ENCODE data around the gene PAPOLB. TPM values are rescaled to one million over a fixed set of nuclear protein-coding genes. Genes with fewer than 3 reads are reported as not detected.

Gene PAPOLB
- total RNA-seq, 2 donors from 2014 or later: 0.68 to 1.1 TPM

DNA sequence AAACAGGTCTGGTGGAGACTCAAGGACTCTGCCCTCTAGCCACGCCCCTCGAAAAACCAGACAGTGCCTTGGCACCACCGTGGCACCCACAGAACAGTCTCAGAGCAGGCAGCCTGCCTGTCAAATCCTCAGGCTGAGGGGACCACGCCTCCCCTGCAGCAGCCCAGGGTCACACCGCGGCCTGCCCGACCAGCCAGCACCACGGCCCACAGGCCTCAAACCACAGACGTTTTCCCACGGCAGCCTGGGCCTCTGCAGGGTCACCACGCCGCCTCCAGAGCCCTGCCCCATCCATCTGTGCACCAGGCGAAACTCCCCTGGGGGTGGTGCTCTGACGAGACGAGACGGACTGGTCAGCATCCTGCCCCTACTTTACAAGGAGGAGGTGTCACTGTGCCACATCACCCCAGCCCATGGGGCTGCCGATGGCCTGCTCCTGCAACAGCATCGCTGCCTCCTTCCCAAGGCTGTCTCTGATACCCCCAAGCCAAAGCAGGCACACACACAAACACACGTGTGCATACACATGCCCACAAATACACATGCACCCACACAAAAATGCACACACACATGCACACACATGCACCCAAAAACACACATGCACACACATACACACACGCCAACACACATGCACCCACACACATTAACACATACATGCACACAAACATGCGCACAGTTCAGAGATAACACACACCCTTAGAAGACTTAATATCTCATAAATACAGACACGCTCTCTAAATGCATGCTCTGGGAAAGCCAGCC is 24.6 kb downstream of the PAPOLB start:
- ATAC-seq (ENCODE audit: insufficient number of reproducible peaks, low FRiP score, low read depth): no peak
- no peak for DNase-seq (ENCODE audit: low spot score)

DNA sequence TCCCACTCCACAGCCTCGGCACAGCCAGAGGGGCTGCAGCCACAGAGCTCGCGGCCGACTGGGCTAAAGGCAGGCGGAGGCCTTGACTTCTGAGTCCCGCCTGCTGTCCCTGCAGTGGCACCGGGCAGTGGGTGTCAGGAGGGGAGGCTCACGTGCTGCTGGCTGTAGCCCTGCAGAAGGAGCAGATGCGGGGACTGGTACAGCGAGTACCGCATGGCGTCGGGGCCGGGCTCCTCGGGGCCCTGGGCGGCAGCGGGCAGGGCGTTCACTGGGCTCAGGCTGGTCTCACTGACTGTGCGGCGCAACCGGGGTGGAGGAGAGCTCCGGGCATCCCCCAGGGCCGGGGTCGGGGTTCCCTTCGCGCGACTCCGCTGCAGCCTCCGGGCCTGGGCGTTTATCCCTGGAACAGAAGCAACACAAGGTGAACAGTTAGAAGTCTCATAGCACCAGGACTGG is 25.6 kb downstream of the PAPOLB start:
- no peaks in the 10 kb centered on the region for H3K9me3 ChIP-seq
- no peaks in the 10 kb centered on the region for H3K27me3 ChIP-seq (replicated peaks; ENCODE audit: insufficient read depth)
- no peak overlapping the region for H3K4me3 ChIP-seq
- no peak for ATAC-seq (ENCODE audit: insufficient number of reproducible peaks, low FRiP score, low read depth)
- no peak overlapping the region for H3K27ac ChIP-seq
- DNase-seq (ENCODE audit: low spot score): no peak
- H3K36me3 ChIP-seq: no peaks in the 10 kb centered on the region
- TF ChIP-seq, protein P1, sequence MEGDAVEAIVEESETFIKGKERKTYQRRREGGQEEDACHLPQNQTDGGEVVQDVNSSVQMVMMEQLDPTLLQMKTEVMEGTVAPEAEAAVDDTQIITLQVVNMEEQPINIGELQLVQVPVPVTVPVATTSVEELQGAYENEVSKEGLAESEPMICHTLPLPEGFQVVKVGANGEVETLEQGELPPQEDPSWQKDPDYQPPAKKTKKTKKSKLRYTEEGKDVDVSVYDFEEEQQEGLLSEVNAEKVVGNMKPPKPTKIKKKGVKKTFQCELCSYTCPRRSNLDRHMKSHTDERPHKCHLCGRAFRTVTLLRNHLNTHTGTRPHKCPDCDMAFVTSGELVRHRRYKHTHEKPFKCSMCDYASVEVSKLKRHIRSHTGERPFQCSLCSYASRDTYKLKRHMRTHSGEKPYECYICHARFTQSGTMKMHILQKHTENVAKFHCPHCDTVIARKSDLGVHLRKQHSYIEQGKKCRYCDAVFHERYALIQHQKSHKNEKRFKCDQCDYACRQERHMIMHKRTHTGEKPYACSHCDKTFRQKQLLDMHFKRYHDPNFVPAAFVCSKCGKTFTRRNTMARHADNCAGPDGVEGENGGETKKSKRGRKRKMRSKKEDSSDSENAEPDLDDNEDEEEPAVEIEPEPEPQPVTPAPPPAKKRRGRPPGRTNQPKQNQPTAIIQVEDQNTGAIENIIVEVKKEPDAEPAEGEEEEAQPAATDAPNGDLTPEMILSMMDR (IDR thresholded peaks at IDR 0.05): no peak
- no peaks in the 10 kb centered on the region for H3K4me1 ChIP-seq (ENCODE audit: control insufficient read depth in 1 of 2, low read depth in 2 of 2)

More for the DNA sequence above, 24.6 kb downstream of the PAPOLB start:
- Histone ChIP-seq H3K4me3 (no peak overlapping the region), H3K4me1 (ENCODE audit: control insufficient read depth in 1 of 2, low read depth in 2 of 2) (no peaks in the 10 kb centered on the region), H3K27ac (no peak overlapping the region), H3K27me3 (replicated peaks; ENCODE audit: insufficient read depth) (no peaks in the 10 kb centered on the region), H3K9me3 (no peaks in the 10 kb centered on the region), H3K36me3 (no peaks in the 10 kb centered on the region)
- TF ChIP-seq, protein P1 (IDR thresholded peaks at IDR 0.05): no peak

DNA sequence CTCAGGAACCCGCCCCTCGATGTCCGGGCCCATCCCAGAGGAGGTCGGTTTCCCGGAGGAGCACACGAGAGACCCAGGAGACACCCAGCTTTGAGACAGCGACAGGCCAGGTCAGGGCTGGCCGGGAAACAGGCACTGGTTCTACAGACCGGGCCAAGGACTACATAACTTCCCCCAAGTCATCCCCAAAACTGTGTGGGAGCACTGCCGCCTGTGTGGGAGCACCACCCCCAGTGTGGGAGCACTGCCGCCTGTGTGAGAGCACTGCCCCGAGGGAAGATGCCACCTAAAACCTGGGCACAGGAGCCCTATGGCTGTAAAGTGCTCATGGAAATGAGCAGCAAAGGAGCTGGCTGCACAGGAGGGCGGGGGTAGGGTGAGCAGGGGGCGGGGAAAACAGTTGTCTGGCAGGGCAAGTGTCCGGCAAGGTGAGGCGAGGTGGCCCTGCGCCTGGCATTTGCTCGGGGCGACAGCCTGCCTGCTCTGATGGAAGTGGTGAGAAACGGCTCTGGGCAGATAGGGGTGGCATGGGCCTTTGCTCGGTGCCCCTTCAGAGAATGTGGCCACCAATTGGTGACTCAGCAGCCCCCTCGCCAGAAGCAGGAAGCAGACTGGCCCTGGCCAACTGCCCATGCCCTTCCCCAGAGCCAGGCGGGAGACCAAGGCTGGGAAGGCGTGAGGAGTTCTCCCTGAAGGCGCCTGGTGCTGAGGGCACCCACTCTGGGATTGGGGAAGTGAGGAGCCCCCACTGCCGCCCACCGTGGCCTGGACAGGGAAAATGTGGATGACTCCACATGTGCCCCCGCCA is 26.2 kb downstream of the PAPOLB start:
- DNase-seq (ENCODE audit: low spot score): no peak

DNA sequence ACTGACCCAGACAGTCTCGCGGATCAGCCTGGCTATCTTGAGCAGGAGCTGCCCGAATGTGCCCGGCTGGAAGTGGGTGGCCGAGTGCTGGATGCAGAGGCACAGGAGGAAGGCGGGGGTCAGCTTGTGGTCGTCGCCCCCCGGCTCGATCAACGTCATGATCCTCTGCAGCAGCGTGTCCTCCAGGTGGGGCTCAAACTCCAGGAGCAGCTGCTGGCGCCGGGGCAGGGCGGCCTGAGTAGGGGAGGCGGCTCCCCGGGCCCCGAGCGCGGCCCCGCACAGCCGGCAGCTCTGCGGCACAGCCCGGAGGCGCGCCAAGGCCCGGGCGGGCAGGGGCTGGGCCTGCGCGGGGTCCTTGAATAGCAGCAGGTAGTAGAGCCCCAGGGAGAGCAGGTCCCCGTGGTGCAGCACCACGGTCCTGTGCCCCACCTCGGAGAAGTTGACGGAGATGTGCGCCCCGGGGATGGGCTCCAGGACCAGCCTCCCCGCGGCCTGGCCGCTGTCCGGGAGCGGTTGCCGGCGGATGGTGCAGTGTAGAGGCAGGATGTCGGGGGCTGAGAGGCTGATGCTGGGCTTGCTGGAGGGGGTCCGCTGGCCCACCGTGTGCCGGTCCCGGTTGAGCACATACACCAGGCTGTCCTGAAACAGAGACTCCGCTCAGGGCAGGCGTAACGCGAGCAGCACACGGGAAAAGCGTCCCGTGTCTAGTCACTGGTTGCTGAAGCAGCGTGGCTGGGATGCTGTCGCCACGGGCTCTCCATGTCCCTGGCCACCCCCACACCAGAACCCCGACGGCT is 27.0 kb downstream of the PAPOLB start:
- H3K27me3 ChIP-seq (replicated peaks; ENCODE audit: insufficient read depth): no peaks in the 10 kb centered on the region
- DNase-seq (ENCODE audit: low spot score) (no peak), ATAC-seq (ENCODE audit: insufficient number of reproducible peaks, low FRiP score, low read depth) (no peak)
- no peaks in the 10 kb centered on the region for H3K9me3 ChIP-seq
- H3K4me1 ChIP-seq (ENCODE audit: control insufficient read depth in 1 of 2, low read depth in 2 of 2): no peaks in the 10 kb centered on the region
- H3K27ac ChIP-seq: no peak overlapping the region
- no peak overlapping the region for H3K4me3 ChIP-seq
- TF ChIP-seq, protein P1 (IDR thresholded peaks at IDR 0.05): no peak
- no peaks in the 10 kb centered on the region for H3K36me3 ChIP-seq

More for the DNA sequence above, 26.2 kb downstream of the PAPOLB start:
- no peaks in the 10 kb centered on the region for H3K9me3 ChIP-seq
- H3K27ac ChIP-seq: no peak overlapping the region
- H3K36me3 ChIP-seq: no peaks in the 10 kb centered on the region
- no peaks in the 10 kb centered on the region for H3K27me3 ChIP-seq (replicated peaks; ENCODE audit: insufficient read depth)
- no peak for ATAC-seq (ENCODE audit: insufficient number of reproducible peaks, low FRiP score, low read depth)
- no peak overlapping the region for H3K4me3 ChIP-seq
- TF ChIP-seq, protein P1 (IDR thresholded peaks at IDR 0.05): no peak
- H3K4me1 ChIP-seq (ENCODE audit: control insufficient read depth in 1 of 2, low read depth in 2 of 2): no peaks in the 10 kb centered on the region

Data from thoracic aorta (tissue), 2 donors.